Thyroid gland (tissue), 4 donors: Measurements from ENCODE around the gene REG3G.

Experiments
- CTCF ChIP-seq, 6 experiments: fragments of 200-600 bp in 3 of 6; fragments of 450-650 bp in 3 of 6; sonication (generic) in 3 of 6; IDR thresholded peaks; one replicate each; pipeline ENCODE4 v1.5.1; 2016 to 2019; ENCODE audit warnings: antibody characterized with exemption in 6 of 6, mild to moderate bottlenecking in 2 of 6, inconsistent platforms in 1 of 6, moderate library complexity in 1 of 6
- POLR2A ChIP-seq, 2 donors: fragments of 450-650 bp; IDR thresholded peaks; one replicate each; pipeline ENCODE4 v1.6.1; 2017; ENCODE audit warnings: antibody characterized with exemption in 2 of 2, mild to moderate bottlenecking in 2 of 2, moderate library complexity in 1 of 2

- TF ChIP-seq CTCF (IDR thresholded peaks at IDR 0.05), result no peak
- no peak for TF ChIP-seq POLR2A (IDR thresholded peaks at IDR 0.05)
Observed at GRCh38 chr2:79026061-79026460, 559 bp downstream of the REG3G start.
